PC-3 (cell line): ENCODE measurements around the gene RAP2B.

ENCODE experiments used
- CTCF ChIP-seq: fragments of 300-600 bp; sonication (generic); conservative IDR thresholded peaks from 2 replicates; pipeline ENCODE4 v1.5.1; 2017; ENCODE audit warnings: antibody characterized with exemption, low read depth, mild to moderate bottlenecking, low read length
- EZH2 ChIP-seq: fragments of 300-600 bp; sonication (generic); IDR thresholded peaks from one replicate; pipeline ENCODE4 v1.6.1; 2017; ENCODE audit warnings: antibody characterized with exemption, mild to moderate bottlenecking, low read length; ENCODE audit not compliant: unreplicated experiment

- TF ChIP-seq CTCF (no peak), EZH2 (no peak)
These were observed 33.4 kb downstream of the RAP2B start for GRCh38 chr3:153195349-153195879.
